Measurements from ENCODE around the gene CATSPER1.

GRCh38 chr11:66042227-66042995 lies 16.1 kb upstream of the CATSPER1 start:
- TF ChIP-seq EZH2 (IDR thresholded peaks at IDR 0.05; ENCODE audit: borderline replicate concordance, low read depth, low read length, severe bottlenecking) (no peak), CTCF (IDR thresholded peaks at IDR 0.05; ENCODE audit: borderline replicate concordance, extremely low read depth, low read length, poor library complexity, severe bottlenecking) (no peak)

All from DND-41 (cell line).